ENCODE results near the gene EFHC1.
"Not testable (repeated sequence)": the region's sequence is repeated elsewhere in the genome, so short reads cannot be mapped to it uniquely, and the experiment has no call there.

The EFHC1 gene

GRCh38 chr6:52454556-52454955 is 34.4 kb downstream of the EFHC1 start:
- DNase-seq: peak; percentile 19

- DNase-seq: no peak
These were observed 37.0 kb downstream of the EFHC1 start for GRCh38 chr6:52457096-52457495.

- DNase-seq: not testable (repeated sequence)
These were observed 41.1 kb downstream of the EFHC1 start for GRCh38 chr6:52461194-52461593.

- DNase-seq: no peak
These were observed 54.0 kb downstream of the EFHC1 start for GRCh38 chr6:52474173-52474572.

GRCh38 chr6:52475307-52475706 is 55.2 kb downstream of the EFHC1 start:
- DNase-seq: no peak

- DNase-seq: no peak
These were observed 62.9 kb downstream of the EFHC1 start for GRCh38 chr6:52482903-52483670.

DNA sequence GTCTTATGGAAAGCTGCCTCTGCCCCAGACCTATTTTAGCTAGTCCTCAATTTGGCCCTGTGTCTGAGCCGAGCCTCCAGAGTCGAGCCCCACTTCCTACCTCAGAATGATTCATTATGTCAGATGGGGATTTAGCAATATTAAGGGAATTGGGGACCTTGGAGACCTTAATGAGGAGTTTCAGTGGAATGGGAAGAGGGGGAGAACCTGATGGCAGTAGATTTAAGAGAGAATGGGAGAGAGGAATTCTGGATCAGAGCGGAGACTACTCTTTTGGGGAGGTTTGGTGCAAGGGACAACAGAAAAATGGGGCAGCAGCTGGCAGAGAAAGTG is 63.5 kb downstream of the EFHC1 start:
- no peak for DNase-seq

- peak; percentile 38 for DNase-seq
These were observed 69.7 kb downstream of the EFHC1 start for GRCh38 chr6:52489881-52490280.

DNA sequence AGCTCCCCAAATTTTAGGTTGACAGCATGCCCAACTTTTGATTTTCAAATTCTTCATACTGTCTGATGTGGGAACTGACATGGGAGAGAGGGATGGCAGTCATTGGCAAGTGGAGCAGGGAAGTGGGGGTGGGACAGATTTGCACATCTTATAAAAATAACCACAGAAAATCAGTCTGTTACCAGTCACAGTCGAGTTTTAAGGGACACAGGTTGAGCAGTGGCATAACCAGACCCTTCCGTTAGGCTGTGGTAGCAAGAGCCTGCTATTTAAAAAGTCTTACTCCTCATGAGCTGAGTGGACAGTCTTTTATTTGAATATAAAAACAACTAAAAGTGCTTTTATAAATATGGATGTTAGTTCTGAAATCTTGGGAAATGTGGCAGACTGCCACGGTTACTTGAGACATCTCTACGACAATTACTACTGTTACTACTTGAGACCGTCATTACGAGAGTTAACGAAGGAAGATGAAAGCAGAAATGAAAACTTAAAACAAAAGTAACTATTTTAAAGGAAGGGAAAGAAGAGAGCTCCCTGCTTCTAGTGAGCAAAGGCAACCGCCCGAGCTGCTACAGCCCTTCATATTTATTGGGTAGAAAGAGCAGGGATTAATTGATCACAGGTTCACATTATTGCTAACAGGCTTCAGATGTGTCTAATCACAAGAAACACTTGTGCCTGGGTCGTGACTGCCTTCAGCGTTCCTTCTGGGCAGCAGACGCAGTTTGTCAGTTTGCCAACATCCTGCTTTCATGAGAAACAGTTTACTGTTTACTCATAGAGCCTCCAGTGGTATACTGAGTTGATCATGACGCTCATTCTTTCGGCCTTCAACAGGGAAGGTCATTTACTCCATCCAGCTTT is 71.3 kb downstream of the EFHC1 start:
- DNase-seq: peak; percentile 35

DNA sequence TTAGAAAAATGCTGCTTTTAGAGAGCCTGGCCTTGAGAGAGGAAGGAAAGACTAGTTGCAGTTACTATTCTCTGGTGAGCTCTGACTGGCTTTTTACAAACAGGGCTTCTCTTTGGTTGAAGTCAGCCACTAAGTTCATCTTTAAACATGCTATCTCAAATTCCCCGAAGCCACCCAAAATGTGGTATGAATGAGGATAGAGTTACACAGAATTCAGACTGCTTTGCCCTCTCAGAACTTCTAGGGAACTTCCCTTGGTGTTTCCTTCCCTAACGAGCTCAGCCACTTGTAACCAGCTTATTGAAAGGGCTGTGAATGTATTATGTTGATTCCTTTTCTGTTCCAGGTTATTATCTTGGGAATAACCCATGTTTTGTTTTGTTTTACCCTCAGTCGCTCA is 73.5 kb downstream of the EFHC1 start:
- DNase-seq: no peak

- no peak for DNase-seq
These were observed 74.3 kb downstream of the EFHC1 start for GRCh38 chr6:52494298-52495072.

GRCh38 chr6:52495922-52496321 is 75.8 kb downstream of the EFHC1 start:
- no peak for DNase-seq

- DNase-seq: no peak
These were observed 76.5 kb downstream of the EFHC1 start for GRCh38 chr6:52496631-52497030.

- peak; percentile 42 for DNase-seq
These were observed 77.7 kb downstream of the EFHC1 start for GRCh38 chr6:52497652-52498408.

DNA sequence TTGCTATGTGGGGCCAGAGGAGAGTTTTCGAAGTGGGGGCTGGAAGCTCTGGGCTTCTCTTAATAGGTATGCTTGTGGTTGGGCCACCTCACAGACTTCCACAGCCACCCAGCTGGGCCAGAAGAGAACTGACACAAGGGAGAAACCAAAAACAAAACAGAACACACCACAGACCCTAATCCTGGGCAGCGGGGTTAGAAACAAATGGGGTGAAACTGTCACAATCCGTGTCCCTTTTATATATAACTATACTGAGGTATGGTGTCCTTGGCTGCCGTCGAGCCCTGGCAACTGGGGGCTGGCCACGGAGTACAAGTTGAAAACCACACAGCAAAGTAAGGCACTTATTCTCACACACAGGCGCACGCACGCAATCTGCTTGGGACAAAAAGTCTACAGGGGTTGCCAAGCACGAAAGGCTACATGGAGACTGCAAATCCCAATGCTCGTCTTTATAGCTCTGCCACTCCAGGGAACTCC is 78.4 kb downstream of the EFHC1 start:
- no peak for DNase-seq

DNA sequence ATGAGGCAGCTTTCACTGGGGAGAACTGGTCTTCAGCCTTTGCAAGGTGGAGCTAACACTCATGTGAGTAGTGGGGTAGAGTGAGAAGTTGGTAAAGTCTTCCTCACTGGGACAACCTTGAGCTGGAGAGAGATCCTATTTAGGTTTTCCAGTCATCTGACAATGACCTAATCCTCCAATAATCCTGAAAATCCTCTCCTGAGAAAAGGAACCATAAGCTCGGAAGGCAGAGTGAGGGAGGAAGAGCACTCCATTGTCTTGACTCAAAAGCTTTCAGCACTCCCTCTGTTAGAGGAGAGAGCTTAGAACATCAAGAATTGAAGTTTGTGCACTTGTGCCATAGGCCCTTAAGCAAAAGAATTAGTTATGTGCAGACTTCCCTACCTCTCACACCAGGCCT is 78.9 kb downstream of the EFHC1 start:
- DNase-seq: peak; percentile 82

DNA sequence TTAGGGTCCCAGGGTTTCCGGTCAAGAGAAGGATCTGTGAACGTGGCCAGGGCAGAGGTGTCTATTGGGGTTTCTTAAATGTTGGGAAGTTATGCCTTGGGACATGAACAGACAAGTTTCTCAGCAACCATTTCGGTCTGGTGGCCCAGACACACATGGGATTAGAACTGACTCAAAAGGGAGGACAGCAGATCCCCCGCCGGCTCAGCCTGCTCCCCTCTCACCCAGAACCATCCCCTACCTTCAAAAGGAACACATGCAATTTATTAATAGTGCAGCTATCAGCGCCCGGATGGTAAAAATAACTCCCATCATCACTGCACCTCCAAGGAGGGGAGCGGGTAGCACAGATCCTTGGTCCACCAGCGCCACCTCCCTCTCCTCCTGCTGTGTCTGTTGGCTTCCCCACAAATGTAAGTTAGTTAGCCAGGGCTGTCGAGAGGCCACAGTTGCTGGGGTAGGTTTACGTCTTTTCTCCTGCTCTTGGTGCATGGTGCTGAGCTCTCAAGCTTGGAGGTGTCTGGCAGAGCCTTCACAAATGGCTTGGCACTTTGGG is 79.6 kb downstream of the EFHC1 start:
- DNase-seq: no peak

DNA sequence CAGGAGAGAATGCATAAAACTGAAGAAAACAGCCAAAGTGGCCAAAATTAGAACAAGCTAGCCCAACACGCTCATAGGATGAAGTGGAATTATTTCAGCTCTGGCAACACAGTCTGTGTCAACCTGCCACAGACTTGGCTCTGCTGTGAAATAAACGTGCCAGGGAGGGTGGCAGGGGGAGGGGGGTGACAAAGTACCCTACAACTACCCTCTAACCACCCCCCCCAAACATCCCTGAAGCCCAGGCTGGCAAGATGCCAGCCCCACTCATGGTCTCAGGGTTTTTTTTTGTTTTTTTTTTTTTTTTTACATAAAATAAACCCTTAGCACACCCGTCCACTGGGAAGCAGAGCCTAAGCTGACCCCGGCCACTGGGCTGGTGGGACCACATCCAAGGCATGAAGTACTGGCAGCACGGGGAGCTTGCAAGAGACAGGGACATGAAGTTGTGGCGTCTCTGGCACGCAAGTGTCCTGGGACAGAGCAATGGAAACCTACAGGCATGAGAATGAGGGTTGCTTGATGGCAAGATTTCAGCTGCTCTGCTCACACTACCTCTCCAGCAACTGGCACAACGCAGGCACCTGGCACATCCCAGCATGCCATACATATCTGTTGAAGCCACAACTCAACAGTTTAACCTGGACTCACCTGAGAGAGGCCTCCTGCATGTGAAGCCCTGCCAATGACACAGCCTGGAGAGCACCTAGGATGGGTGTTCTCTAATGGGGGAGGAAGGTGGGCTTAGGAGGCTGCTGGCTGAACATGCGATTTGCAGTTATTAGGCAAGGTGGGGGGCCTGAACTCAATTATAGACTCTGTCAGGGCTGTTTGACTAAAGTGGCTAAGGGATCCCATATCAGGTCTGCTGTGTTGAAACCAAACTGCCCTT is 80.3 kb downstream of the EFHC1 start:
- DNase-seq: no peak

GRCh38 chr6:52502306-52503029 is 82.3 kb downstream of the EFHC1 start:
- no peak for DNase-seq

DNA sequence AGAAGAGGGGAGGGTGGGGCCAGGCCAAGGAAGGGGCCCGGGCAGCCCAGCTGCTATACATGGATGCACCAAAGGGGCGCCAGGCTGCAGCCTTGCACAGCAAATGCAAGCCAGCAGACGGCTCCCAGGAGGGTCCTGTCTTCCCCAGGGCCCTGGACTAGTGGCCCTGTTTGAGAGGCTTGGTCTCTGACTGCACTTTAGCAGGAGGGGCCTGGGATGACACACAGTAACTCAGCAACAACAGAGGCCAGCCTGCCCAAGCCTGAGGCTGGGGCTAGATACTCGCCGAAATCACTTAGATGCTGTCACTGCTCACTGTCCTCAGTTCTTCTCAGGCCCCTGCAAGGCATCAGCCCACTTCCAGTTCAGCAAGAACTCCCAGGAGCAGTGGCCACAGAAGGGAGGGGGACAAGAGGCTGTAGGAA is 83.2 kb downstream of the EFHC1 start:
- DNase-seq: peak; percentile 67

Data from fibroblast of skin of back (primary cell).